Stimulated activated CD8-positive, alpha-beta memory T cell treated with anti-CD3 and anti-CD28 coated beads, Interleukin-12 subunit alpha, Interleukin-12 subunit beta, amount 100 ng/mL, for 24 hours (primary cell): ENCODE measurements around the gene AKT2.

Experiments
- DNase-seq: peaks from one replicate; pipeline ENCODE4 v3.0.0-alpha.2; 2020; ENCODE audit errors: extremely low read depth

Gene AKT2

GRCh38 chr19:40273469-40274360 is 11.4 kb downstream of the AKT2 start:
- no peak for DNase-seq

GRCh38 chr19:40272261-40272660 is 12.9 kb downstream of the AKT2 start:
- no peak for DNase-seq

DNA sequence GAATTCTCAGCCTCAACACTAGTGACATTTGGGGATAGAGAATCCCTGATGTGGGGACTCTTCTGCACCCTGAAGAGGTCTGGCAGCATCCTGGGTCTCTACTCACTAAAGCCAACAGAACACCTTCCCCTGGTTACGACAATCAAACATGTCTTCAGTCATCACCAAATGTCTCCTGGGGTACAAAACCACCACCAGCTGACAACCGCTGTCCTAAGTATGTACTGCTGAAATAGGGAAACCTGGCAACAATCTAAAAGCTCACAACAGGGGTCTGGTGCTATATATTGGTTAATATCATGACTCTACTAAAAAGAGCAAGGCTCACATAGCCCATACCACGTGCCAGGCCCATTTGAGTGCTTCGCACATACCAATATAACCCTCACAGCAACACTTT is 13.4 kb downstream of the AKT2 start:
- DNase-seq, result no peak

DNA sequence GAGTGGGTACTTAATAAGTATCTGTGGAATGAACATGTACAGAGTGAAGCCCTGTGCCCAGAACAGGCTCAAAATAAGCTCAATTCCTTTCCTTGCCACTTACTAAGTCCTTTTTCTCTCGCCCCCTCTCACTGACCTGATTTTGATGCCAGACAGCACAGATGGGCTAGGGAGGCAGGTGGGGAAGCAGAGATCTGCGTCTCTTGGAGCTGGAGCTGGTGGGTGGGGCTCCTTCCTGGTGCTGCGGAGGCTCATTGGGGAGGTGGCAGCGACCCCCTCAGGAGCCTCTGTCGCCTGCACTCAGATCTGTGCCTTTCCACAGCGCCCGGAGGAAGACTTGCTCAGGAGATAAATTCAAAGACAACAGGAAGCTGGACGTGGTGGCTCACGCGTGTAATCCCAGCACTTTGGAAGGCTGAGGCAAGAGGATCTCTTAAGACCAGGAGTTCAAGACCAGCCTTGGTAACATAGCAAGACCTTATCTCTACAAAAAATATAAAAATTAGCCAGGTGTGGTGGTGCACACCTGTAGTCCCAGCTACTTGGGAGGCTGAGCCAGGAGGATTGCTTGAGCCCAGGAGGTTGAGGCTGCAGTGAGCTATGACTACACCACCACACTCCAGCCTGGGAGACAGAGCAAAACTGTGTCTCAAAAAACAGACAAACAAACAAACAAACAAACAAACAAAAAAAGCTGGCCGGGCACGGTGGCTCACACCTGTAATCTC is 14.6 kb downstream of the AKT2 start:
- DNase-seq, result no peak

DNA sequence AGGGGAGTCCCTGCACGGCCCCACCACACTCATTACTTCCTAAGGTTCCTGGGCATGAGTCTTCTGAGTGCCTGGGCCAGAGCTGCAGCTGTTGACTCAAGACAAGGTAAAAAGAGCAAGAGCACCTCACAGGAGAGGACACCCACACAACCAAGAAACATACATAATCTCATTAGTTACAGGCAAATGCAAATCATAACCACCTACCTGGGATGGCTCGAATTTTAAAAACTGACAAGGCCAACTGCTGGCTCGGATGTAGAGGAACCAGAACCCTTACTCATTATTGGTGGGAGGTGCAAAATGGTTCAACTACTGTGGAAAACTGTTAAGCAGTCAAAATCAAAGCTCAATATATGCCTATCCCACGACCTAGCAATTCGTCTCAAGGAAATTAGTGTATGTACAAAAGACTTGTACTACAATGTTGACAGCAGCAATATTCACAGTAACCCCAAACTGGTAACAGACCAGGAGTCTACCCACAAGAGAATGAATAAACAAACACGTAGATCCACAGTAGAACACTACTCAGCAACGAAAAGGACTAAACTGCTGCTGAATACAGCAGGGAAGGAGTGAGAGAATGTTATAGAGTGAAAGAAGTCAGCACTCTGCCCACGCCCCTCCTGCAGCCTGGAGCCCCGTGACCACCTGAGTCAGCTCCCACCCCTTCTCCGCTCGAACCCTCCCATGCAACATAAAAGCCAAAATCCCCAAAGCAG is 15.8 kb downstream of the AKT2 start:
- DNase-seq, result no peak

GRCh38 chr19:40267601-40267997 is 17.5 kb downstream of the AKT2 start:
- DNase-seq, result no peak

DNA sequence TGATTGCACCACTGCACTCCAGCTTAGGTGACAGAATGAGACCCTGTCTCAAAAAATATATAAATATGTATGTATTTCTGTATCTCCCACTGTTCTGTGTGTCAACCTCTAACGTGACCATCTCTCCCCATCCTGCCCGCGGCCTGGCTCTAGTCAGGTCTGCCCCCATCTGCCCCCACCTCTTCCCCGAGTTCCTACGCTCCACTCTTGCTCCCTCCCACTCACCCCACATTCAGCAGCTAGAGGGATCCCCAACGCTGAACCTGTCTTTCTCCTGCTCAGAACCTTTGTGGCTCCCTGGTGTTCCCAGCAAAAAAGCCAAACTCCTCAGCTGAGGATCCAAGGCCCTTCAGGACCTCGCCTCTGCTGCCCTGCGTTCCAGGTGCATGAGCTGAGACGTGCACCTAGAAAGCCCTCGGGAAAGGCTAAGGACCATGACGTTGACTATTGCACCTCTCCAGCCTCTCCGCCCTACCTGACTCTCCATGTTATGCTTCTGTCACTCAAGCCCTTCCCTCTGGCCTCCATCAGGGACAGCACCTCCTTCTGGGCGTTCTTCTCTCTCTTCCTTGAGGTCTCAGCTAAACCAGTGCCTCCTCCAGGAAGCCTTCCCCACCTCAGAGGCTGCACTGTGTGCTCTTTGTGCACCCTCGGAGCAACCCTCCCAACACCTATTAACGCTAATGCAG is 18.1 kb downstream of the AKT2 start:
- no peak for DNase-seq

DNA sequence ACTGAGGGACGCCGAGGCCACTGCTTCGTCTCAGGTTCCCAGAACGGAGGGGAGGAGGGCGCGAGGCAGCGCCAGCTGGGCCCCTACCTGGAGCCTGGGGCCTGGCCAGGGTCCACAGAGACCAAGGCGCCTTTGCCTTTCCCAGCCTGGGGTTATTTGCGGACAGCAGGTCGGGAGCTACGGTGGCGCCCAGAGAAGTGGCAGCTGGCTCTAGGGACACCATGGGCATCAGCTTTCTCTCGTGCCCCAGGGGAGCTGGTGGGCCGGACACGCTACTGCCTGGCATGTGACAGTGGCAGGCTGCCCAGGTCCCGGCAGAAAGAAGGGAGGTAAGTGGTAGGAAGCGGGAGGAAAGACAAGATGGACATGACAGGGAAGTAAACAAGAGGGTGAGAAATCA is 19.0 kb downstream of the AKT2 start:
- no peak for DNase-seq

GRCh38 chr19:40265763-40266099 is 19.4 kb downstream of the AKT2 start:
- no peak for DNase-seq

- DNase-seq, result no peak
These were observed 19.9 kb downstream of the AKT2 start for GRCh38 chr19:40265055-40265762.

GRCh38 chr19:40264314-40265054 is 20.7 kb downstream of the AKT2 start:
- DNase-seq, result no peak

- DNase-seq, result no peak
These were observed 21.5 kb downstream of the AKT2 start for GRCh38 chr19:40263440-40264313.

- DNase-seq, result no peak
These were observed 22.7 kb downstream of the AKT2 start for GRCh38 chr19:40262422-40262821.

DNA sequence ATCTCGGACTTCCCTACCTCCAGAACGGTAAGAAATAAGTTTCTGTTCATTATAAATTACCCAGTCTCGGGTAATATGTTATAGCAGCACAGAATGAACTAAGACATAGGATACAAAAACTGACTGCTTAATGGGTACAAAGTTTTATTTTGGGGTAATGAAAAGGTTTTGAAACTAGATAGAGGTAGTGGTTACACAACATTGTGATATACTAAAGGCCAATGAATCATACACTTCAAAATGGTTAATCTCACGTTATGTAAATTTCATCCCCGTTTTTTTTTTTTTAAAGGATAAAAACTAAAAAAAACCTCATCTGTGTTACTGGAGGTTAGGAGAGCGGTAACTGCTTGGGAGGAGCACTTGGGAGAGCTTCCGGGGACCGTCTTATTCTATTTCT is 23.5 kb downstream of the AKT2 start:
- DNase-seq, result no peak

DNA sequence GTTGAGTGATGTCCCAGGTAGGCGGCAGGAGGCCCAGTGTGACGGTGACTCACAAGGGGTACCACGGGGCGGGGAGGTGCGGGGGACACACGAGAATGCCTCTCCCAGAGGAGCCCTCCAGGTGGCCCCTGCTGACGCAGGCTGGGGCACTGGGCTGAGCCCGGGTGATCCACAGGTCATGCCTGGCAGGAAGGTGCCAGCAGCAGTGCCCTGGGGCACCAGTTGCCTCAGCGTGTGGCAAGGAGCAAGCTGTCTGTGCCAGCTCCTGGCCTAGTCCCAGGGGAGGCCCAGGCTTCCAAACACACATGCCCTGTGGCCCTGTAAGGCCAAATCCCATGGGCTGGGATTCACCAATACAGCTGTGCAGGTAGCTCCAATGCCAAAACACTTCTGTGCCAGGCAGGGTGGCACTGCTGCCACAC is 28.0 kb downstream of the AKT2 start:
- no peak for DNase-seq

- no peak for DNase-seq
These were observed 28.6 kb downstream of the AKT2 start for GRCh38 chr19:40256512-40256911.

DNA sequence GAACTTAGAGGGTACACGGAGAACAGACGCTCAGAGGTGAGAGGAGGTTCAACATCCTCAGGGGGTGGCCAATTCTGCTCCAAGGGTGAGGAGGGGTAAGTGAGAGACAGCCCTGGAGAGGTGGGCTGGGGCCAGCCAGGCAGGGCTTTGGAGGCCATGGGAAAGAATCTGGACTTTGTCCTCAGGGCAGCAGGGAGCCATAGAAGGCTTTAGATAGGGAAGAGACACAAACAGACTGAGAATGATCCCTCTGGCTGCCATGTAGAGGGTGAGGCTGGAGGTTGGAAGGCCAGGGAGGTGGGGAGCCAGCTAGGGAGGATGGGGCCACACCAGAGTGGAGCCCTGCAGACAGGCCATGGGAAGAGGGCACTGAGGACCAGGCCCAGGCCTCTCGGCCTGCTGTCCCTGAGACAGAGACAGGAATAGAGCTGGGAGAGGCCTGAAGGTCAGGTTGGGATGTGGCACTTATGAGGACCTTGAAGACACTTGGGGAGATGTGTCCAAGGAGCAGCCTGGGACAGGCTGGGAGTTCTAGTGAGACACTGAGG is 29.5 kb downstream of the AKT2 start:
- no peak for DNase-seq

DNA sequence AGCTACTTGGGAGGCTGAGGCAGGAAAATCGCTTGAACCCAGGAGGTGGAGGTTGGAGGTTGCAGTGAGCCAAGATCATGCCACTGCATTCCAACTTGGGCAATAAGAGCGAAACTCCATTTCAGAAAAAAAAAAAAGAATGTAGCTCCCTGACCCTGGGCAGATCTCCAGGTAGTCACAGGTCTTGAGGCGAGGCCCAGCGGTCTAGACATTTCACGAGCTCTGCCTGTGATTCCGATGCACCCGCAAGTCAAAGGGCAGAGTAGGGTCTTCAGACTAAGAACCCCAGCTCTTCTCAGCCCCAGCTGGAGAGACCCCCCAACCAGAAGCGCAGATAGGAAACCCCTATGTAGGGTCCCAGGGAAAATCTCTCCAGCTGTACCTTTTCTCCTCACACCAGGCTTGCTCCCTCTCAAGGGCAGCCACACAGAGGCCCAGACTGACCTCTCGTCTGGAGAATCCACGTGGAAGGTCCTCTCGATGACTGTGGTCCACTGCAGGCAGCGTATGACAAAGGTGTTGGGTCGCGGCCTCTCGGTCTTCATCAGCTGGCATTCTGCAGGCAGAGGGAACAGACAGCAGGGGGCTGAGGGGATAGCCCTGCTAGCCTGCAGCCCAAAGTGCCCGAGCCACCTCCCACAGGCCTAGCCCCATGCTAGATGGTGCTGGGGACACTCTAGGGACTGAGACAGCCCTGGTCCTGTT is 30.3 kb downstream of the AKT2 start:
- no peak for DNase-seq

DNA sequence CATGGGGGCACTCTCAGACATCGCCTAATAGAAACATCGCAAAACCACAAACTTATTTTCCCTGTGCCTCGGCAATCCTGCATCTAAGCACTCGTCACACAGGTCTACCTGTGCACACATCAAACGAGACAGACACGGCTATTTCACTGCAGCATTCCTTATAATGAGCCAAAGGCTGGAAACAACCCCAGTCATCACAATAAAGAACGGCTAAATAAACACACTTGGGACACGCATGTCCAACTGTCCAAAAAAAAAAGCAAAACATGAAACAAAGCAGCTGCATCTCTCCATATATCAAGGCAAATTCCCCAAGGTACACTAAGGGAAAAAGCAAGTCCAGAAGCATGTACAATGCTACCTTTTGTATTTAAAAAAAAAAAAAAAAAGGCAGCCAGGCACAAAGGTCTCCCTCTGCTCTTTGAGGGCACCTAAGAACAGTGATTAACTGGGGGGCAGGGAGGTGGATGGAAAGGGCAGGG is 31.5 kb downstream of the AKT2 start:
- no peak for DNase-seq
